SIG-M5 treated with dmso at 0.1 percent for 504 hours (cell line): ENCODE results near the gene CDK5RAP2.

Experiments
- DNase-seq: peaks from one replicate; lab custom pipeline; 2025; ENCODE audit not compliant: unreplicated experiment; lab: John Stamatoyannopoulos, UW

CDK5RAP2 gene

DNA sequence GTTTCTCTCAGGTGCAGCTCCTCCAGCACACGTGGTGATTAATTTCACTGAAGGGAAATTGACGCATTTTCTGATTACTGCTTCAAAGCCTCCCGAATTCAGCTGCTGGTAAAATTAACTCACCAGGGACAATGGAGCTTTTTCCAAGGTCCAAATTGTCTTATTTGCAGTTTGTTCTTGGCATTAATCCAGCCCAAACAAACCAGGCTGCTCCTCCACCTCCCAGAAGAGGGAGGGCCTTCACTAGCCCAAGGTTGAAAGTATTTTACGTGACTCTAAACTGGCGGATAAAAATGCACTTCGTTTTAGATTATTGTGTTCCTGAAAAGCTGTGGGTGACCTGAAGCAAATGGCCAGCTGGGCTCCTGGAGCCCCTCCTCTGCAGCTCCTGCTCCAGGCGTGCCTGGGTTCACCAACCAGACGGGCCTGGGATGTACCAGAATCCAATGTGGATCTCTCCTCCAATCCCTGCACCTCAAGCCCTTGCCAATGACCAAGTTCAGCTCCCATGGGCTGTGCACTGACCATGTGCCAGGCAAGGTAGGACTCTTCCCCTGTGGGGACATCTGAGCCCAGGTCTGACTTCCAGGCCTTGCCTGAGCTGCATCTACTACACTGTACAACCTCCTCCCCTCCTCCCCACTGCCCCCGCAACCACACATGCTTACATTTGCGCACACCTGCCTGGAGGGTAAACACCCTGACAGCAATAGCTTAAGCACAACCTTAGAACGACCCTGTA lies 193.4 kb downstream of the CDK5RAP2 start:
- DNase-seq, result no peak

DNA sequence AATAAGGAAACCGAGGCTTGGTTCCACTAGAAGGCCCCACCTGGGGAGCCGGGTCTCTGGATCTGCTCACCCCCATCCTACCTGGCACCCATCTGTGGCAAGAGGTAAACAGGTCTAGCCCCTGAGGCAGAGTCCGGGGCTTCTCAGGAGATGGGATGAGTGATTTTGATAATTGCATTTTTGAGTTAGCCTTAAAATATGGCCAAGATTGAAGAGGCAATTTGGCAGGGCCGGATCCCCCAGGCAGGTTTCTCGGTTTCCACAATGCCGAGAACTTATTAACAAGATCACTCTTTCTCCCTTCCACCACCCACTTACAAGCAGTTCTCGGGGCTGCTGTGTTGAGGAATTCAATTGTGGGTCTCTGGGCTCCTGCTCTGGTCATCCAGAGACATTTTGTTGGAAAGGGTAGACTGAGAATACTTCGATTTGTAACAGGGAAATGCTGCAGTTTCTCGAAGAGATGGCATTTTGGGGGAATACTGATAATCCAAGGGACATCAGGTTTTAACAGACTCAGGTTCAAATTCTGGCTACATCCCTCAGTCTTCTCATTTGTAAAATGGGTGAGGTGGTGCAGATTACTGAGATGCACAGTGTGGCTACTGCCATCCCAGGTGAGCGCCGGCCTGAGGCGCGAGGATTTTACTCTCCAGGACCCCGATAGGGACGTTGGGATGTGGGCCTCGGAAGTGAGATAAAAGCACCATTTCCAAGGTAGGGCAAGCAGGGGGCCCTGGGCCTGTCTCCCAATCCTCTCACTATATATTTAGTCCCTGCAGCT lies 194.2 kb downstream of the CDK5RAP2 start:
- DNase-seq, result no peak

DNA sequence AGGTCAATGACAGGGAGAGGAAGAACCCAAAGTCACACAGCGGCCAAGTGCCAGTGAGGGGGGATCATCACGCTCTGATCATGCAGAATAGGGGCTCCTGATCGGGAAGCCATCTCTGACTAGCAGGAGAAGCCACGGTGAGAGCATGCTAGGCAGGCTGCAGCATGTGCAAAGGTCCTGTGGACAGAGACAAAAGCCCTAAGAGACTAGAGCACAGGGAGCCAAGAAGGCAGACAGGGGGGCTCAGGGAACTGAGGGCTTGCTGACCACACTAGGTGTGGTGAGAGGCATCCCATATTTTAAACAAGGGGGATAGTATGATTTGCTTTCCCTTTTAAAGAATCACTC lies 195.1 kb downstream of the CDK5RAP2 start:
- DNase-seq, result no peak

DNA sequence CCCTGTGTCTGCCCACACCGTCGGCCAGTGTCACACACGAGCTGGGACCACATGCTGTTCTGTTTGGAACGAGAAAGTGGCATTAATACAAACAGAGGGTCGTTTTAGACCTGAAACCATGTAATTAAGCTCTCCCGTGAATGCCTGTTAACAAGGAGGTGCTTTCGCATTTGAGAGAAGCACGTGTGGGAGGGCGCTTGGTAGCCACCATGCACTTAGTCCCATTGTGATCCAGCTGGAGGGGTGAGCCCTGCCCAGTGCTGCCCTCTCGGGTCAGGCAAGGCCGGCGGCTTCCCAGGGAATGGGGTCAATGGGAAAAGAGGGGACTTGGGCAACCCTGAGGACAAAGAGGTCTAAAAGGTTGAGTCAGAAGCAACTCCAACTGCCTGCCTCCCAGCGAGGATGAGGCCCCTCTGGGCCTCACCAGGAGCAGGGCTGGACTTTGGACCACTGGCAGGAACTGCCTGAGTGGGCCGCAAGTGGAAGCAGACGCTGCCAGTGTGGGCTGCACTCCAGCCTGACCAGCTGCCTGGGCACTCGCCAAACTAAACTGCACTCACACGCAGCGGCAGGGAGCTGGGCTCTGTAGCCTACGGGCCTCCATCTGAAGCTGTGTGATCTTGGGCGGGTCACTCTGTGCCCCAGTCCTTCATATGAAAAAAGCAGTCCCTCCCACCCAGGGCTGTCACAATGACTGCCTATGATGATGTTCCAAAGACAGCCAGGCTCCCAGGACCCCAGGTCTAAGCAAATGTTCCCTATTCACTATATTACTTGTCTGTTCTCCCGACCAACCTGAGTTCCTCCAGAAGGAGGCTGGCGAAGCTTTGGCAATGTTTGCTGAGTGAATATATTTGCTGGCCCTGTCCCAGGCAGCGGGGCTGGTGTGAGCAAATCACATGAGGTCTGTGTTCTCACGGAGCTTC lies 195.7 kb downstream of the CDK5RAP2 start:
- DNase-seq, result no peak

DNA sequence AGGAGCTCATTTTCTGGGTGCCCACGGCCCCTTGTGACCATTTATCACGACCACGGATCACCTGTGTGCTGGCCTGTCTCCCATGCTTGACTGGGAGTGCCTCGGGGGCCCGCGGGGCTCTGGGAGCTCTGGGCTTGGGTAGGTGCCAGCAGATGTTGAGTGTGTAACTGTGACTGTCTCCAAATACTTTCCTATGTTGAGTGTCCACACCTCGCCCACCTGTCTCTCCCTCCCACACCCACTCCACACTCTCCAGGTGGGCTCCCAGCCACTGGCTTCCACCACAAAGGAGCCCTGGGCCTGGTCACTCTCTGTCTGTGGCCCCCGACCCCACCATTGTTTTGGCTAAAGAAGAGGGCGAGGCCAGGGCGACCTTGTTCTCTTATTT lies 196.4 kb downstream of the CDK5RAP2 start:
- no peak for DNase-seq

DNA sequence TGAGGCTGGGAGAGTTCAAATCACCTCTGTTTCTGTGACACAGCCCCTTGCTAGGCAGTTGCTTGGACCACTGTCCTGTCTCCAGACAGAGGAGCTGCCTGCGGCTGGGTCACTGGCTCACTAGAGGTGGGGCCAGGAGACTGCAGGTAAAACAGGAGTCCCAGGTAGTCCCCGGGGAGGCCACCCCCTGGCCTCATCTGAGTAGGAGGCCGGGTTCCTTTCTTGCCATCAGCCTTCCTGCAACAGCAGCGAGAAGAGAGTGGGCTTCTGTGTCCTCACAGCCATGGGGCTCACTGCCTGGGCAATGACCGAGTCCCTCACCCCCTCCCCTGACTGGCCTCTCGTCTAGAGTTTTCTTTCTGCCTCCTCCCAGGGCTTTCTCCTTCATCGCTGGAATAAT lies 197.5 kb downstream of the CDK5RAP2 start:
- no peak for DNase-seq

DNA sequence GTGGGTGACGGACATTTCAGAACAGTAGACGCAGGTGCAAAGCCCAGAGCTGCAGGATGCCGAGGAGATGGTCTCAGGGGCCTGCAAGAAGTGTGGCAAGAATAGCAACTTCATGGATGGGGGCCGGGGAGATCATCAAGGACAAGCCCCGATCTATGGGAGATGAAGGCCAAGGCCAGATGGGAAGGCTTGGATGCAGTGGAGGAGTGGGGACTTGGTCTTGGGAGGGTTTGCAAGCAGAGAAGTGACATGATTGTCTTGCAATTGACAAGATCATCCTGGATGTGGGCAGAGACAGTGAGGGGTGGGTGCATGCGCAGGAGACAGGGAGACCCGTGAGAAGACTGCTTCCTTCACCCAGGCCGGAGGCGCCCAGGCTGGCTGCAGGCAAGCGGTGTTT lies 198.1 kb downstream of the CDK5RAP2 start:
- no peak for DNase-seq

DNA sequence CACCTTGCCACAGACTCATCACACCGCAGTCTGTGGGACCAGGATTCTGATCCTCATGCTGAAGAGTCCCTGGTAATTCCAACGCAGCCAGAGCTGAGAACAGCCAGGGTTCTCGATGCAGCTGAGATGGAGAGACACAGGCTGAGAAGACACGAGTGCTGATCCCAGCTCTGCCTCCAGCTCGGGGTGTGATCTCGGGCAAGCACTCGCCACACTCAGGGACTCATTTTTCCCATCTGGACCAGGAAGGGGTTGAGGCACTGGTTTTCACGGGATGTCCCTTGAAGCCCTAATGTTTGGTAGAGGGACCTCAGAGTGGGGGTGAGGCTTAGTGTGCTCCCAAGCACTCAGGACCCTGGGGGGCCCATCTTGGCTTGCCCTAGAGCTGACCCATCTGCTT lies 200.4 kb downstream of the CDK5RAP2 start:
- DNase-seq, result no peak

DNA sequence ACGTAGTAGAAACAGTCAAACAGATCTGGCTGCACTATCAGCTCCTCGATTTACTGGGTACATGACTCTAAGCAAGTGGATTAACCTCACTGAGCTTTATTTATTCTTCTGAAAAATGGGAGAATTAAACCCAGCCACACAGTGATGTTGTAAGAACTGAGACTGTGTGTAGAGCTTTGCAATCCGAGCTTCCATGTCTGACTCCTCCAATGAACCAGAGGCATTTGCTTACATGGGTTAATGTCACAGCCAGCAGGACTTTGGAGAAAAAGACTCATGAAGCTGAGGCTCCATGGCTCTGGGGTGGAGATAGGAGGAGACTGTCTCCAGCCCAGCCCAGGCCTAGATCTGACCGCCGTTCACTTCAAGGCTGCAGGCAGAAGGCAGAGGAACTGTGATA lies 201.3 kb downstream of the CDK5RAP2 start:
- no peak for DNase-seq

DNA sequence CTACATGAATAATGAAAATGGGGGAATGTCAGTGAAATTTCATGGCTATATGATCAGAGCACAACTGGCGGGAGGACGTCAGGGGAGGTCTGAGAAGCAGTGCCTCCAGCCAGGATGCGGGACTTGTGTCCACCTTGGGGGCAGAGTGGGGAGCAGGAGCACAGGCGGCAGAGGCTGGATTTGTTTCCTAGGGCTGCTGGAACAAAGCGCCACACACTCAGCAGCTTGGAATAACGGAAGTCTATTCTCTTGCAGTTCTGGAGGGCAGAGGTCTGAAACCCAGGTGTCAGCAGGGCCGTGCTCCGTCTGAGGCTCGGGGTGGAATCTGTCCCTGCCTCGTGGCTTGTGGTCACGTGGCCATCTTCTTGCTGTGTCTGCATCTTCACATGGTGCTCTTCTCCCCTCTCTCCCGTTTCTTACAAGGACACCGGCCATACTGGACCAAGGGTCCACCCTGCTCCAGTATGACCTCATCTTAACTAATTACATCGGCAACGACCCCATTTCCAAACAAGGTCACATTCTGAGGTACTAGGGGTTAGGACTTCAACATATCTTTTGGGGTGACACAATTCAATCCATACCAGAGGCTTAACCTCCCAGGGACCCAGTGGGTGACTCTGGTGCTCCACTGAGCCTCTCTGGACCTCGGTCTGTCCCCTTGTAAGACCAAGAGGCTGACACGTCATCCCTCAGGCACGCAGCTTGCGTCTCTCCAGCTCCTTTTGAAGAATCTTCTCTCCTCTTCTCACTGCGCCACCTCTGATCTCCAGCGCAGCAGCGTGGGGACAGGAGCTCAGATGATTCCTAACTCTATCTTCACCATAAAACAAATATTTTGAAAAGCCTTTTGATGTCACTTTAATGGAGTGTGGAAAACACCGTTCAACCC lies 202.5 kb downstream of the CDK5RAP2 start:
- DNase-seq, result no peak

DNA sequence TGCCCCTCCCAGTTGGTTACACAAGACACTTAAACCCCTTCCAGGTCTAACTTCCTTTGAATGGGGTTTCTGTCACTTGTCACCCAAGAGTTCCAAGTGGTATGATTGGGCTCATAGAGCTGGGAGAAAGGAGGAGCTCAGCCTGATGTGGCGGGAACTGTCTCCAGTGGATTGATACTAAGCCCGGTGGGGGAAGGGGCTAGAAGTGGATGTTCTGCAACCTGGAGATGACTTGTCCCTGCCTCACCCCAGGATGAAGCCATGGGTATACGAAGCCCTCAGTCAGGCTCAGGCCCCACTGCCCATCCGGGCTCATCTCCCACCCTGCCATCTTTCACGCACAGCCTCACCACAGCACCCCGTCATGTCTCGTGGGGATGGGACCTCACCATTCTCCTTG lies 203.9 kb downstream of the CDK5RAP2 start:
- no peak for DNase-seq

DNA sequence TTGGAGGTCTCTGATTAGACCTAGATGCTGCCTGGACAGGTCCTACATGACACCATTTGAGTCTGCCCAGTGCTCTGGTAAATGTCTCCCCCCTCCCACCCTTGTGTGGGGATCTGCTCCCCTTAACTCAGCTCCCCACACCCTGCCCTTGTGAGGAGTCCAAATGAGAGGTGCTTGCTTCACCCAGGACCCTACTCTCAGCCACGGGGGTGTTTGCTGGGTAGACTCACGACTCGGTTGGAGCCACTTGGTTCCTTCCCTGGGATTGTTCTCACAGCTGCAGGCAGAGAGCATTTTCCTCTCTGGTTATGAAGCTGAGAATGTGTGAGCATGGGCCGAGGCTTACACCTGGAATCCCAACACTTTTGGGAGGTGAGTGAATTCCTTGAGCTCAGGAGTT lies 204.7 kb downstream of the CDK5RAP2 start:
- DNase-seq, result no peak

DNA sequence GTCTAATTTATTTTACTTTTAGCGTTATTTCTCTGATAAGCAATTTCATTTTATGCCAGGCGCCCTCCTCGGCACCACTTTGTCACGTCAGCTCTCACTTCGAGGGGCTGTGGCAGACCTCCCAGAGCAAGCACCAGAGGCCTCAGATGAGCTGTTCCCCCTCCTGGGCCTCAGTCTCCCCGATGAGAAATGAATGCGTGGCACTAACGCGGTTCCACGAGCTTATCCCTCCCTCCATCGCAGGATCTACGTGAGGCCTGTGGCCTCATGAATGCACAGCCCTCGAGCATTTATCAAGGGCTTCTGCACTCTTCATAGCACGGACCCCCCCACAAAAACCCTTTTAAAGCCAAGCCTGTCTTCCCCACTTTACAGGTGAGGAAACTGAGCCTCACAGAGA lies 205.2 kb downstream of the CDK5RAP2 start:
- no peak for DNase-seq

DNA sequence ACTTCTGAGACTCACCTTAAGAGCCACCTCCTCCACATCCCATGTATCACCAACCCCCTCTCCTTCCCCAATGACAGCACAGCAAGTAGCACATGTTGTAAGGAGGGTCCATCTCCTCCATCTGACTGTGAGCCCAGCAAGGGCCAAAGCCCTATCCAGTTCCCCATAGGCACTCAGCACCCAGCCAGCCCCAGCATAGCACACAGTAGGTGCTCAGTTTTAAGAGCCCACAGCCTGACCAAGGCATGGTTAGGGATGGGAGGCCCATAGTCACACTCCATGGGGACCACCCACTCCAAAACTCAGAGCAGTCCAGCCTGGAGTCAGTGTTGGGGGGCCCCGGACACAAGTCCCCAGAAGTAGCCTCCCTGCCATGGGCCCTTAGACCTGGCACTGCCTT lies 205.7 kb downstream of the CDK5RAP2 start:
- no peak for DNase-seq

DNA sequence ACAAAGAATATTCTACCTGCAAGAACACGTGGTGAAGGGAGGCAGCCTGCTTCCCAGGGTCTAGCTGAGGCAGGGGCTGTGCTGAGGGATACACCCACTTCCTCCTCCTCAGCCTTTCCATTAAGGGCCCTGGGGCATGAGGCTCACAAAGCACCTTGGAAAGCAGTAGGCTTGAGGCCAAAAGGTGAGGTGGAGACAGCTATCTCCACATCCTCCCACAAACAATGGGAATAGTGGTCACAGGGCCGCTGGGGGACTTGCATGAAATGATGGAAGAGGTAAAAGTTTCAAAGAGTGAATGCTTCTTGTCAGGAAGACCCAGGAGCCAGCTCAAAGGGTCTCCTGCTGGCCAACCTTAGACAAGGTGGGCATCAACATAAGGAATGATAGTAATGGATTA lies 207.9 kb downstream of the CDK5RAP2 start:
- DNase-seq, result no peak

DNA sequence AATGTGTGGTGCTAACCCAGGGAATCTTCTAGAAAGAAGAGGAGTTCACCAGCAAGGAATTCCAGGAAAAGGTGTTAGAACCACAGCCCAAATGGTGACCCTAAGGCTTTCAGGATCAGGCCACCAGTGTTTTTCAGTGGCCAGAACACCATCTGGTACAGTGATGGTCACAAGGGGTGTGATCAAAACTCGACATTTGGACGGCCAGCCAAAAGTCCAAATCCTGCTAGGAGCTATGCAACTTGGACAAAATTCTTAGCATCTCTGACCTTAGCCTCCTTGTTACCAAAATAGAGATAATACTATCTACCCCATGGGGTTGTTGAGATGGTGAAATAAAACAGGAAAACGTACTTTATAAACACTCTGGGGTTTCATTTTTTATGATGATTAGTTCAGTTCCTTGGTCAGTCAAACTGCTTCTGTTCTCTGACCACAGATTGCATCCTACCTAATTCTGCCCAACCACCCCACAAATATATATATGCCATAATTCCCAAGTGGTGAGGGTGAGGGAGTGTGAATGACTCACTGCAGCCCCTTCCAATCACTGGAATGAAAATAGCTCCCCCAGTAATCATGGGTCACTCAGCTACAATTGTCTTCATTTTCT lies 210.3 kb downstream of the CDK5RAP2 start:
- DNase-seq, result no peak

DNA sequence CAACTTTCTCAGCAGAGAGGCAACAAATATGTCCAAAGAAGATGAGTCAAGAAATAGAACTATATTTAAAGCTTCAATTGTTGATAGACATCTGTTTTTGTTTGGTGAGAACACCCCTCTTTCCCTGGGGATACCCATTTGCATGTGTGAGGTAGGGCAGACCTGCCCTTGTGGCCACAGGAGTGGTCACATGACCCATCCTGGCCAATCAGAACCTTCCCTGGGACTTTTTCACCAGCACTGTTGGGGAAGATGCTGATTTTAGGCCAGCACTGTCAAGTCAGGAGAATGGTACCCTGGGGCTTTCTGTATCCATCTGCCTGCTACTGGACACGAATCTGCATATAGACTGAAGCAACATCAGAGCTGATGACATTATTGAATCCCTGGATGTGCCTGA lies 211.2 kb downstream of the CDK5RAP2 start:
- no peak for DNase-seq

DNA sequence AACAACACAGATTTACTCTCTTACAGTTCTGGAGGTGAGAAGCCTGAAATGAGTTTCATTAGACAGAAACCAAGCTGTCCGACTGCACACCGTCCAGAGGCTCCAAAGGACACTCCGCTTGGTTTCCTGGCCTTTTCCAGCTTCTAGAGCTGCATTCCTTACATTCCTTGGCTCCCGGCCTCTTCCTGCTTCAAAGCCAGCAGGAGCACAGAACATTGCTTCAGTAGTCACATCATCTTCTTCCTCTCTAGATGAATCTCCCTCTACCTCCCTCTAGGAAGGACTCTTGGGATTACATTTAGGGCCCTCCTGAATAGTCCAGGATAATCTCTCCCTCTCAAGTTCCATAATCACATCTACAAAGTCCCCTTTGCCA lies 213.3 kb downstream of the CDK5RAP2 start:
- no peak for DNase-seq

DNA sequence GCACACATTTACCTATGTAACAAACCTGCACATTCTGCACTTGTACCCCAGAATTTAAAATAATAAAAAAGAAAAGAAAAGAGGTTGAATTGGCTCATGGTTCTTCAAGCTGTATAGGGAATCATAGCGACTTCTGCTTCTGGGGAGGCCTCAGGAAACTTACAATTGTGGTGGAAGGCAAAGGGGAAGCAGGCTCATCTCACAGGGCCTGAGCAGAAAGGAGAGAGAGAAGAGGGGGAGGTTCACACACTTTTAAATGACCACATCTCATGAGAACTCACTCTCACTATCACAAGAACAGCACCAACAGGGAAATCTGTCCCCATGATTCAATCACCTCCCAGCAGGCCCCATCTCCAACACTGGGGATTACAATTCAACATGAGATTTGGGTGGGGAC lies 214.6 kb downstream of the CDK5RAP2 start:
- no peak for DNase-seq

DNA sequence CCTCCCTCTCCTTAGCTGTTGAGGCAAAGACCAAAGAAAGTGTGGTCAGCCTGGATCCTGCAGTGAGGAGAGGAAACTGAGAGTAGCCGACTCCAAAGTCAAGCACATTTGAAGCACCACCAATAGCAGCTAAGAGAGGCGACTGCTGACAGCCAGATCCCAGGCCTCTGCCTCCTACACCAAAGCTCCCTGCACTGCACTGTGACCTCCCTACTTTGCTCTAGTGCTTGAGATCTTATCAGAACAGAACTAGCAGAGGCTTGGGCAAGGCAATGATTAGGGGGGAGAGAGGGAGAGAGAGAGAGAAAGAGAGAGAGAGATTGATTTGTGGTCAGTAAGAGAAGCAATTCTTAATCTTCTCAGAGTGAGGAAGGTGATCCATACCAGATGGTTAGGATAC lies 216.3 kb downstream of the CDK5RAP2 start:
- no peak for DNase-seq
